Liver (tissue), 9 donors: ENCODE measurements around the gene SMPDL3A. TPM values are rescaled to one million over a fixed set of nuclear protein-coding genes. Genes with fewer than 3 reads are reported as not detected.
A peak's percentile ranks its signal among the peaks of the same experiment; 100 is the strongest.

Experiments used
- DNase-seq: peaks from one replicate; pipeline ENCODE4 v3.0.0-alpha.2; 2017; ENCODE audit warnings: low spot score
- H3K27ac ChIP-seq, 2 donors: one replicate each; pipeline ENCODE4 v1.7.0; 2013; ENCODE audit warnings: inconsistent platforms in 2 of 2, low read length in 2 of 2, control low read depth in 1 of 2, low read depth in 1 of 2, mild to moderate bottlenecking in 1 of 2
- H3K27me3 ChIP-seq, 4 donors: one replicate each; pipeline versions ENCODE4 v1.6.1 to v1.7.0; 2013; ENCODE audit warnings: low read length in 3 of 4, inconsistent platforms in 1 of 4, mild to moderate bottlenecking in 1 of 4, moderate library complexity in 1 of 4; ENCODE audit not compliant: control insufficient read depth in 4 of 4, insufficient read depth in 4 of 4
- H3K36me3 ChIP-seq, 4 donors: one replicate each; pipeline versions ENCODE4 v1.6.1 to v1.7.0; 2013; ENCODE audit warnings: low read length in 3 of 4, mild to moderate bottlenecking in 3 of 4, low read depth in 1 of 4, moderate library complexity in 1 of 4; ENCODE audit not compliant: control insufficient read depth in 4 of 4, insufficient read depth in 3 of 4
- H3K4me1 ChIP-seq, 4 donors: one replicate each; pipeline versions ENCODE4 v1.6.1 to v1.7.0; 2013; ENCODE audit warnings: low read length in 3 of 4, mild to moderate bottlenecking in 3 of 4, moderate library complexity in 1 of 4; ENCODE audit not compliant: control insufficient read depth in 4 of 4, insufficient read depth in 4 of 4
- H3K4me3 ChIP-seq, 3 donors: one replicate each; pipeline versions ENCODE4 v1.6.1 to v1.7.0; 2013; ENCODE audit warnings: low read length in 3 of 3, control low read depth in 1 of 3, low read depth in 1 of 3, mild to moderate bottlenecking in 1 of 3
- H3K9ac ChIP-seq, 2 donors: one replicate each; pipeline ENCODE4 v1.7.0; 2013; ENCODE audit warnings: low read length in 2 of 2, mild to moderate bottlenecking in 2 of 2, moderate library complexity in 2 of 2, control low read depth in 1 of 2, low read depth in 1 of 2
- H3K9me3 ChIP-seq, 4 donors: one replicate each; pipeline versions ENCODE4 v1.6.1 to v1.7.0; 2013; ENCODE audit warnings: low read length in 3 of 4; ENCODE audit not compliant: control insufficient read depth in 4 of 4
- FOXA2 ChIP-seq: IDR thresholded peaks from 2 replicates; pipeline ENCODE4 v1.6.1; 2016; ENCODE audit warnings: antibody characterized with exemption
- HNF4A ChIP-seq, 2 donors: conservative IDR thresholded peaks; 2 replicates each; pipeline ENCODE4 v1.6.1; 2016; ENCODE audit warnings: antibody characterized with exemption in 2 of 2, mild to moderate bottlenecking in 2 of 2
- NR2F2 ChIP-seq: IDR thresholded peaks from 2 replicates; pipeline ENCODE4 v1.6.1; 2016; ENCODE audit warnings: antibody characterized with exemption
- RAD21 ChIP-seq, 2 donors: IDR thresholded peaks; 2 replicates each; pipeline ENCODE4 v1.6.1; 2016; ENCODE audit warnings: antibody characterized with exemption in 2 of 2, mild to moderate bottlenecking in 2 of 2
- RXRA ChIP-seq, 2 donors: IDR thresholded peaks; 2 replicates each; pipeline ENCODE4 v1.6.1; 2017 to 2018; ENCODE audit warnings: antibody characterized with exemption in 2 of 2, mild to moderate bottlenecking in 1 of 2
- YY1 ChIP-seq: IDR thresholded peaks from 2 replicates; pipeline ENCODE4 v1.6.1; 2016; ENCODE audit warnings: antibody characterized with exemption, mild to moderate bottlenecking
- WGBS: extraction: QIAGEN DNeasy Blood & Tissue Kit; methylation state at CpG from one replicate; pipeline ENCODE4 v1.1.7; 2013; 5-methylcytosine and 5-hydroxymethylcytosine counted together
- polyA plus RNA-seq, 2 donors: library from polyadenylated mRNA; stranded (reverse) in 1 of 2; unstranded in 1 of 2; fragments of 200-250 nt in 1 of 2; fragments of >200 nt in 1 of 2; fragmentation: Nextera tagmentation in 1 of 2; extraction: Ambion mirVana in 1 of 2; gene quantifications; one replicate each; pipeline versions ENCODE4 v1.2.1 to v1.2.3, GENCODE V29; 2013 to 2015
- total RNA-seq, 2 donors: library from RNA; depleted of rRNA; stranded (reverse); fragments of >200 nt; gene quantifications; one replicate each; pipeline ENCODE4 v1.2.3, GENCODE V29; 2014
- TF ChIP-seq, protein P1 (sequence below): fragments of 150-350 bp; IDR thresholded peaks from 2 replicates; pipeline ENCODE4 v1.5.1; 2017; ENCODE audit warnings: improper control_type of control experiment, low read depth, low read length; ENCODE audit not compliant: missing input control
- TF ChIP-seq, protein P2 (sequence below): IDR thresholded peaks from 2 replicates; pipeline ENCODE4 v1.6.1; 2016; ENCODE audit warnings: antibody characterized with exemption
- TF ChIP-seq, protein P3 (sequence below): IDR thresholded peaks from 2 replicates; pipeline ENCODE4 v1.6.1; 2016; ENCODE audit warnings: antibody characterized with exemption
- donor health status: healthy.
- donor health status: healthy.
- donor health status: healthy.
- donor health status: healthy.
- donor health status: healthy.

The SMPDL3A gene
- total and polyA plus RNA-seq, 4 donors: 17.3 to 61.4 (median 32.3) TPM

DNA sequence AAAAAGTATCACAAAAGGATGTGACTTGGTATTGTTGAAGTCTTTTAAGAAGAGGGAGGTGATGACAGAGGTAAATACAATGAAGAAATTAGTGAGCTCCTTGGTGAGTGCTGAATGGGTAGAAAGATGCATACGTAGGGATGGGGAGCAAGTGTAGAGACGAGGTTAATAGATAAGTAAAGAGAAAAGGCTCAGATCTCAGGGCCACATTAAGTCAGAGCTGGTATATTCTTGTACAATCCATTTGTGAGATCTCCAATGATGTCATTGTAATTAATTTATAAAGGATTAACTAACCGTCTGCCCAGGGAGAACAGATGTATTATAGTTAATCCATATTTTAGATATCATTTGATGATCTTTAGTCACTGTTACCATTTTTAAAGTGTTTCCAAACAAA, 43.4 kb downstream of the SMPDL3A start (continued):
- TF ChIP-seq YY1: no peak

DNA sequence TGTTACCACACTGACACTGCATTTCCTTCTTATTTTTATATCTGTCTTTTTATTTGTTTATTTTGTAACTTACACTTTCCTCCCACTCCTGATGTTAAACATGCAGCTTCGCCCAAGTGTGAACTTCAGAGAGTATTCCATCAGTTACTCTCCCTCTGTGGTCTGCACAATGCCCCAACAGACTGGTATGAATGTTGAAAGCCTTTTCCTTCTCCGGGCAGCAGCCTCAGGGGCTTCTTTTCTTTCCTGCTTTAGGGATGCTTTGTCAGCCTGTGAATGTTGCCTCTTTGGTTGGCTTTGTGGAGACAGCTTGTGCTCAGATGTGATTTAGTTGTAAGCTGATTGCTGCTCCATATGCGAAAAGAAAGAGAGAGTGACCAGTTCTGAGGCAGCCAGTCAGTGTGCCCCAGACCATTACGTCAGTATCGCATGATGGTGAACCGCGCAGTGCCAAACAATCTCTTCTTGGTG, 44.0 kb downstream of the SMPDL3A start:
- no peaks in the 10 kb centered on the region for H3K36me3 ChIP-seq
- H3K9me3 ChIP-seq: no peaks in the 10 kb centered on the region
- H3K9ac ChIP-seq: no peak overlapping the region
- DNase-seq: no peak
- no peak overlapping the region for H3K27ac ChIP-seq
- no peak overlapping the region for H3K4me3 ChIP-seq
- TF ChIP-seq FOXA2: no peak
- TF ChIP-seq NR2F2: no peak
- TF ChIP-seq HNF4A (conservative IDR thresholded peaks at IDR 0.05): no peak
- WGBS: 94% methylated on average over 7 of the region's 7 CpGs
- H3K27me3 ChIP-seq: no peaks in the 10 kb centered on the region
- peaks cover 0 to 2% (median 0%) of the 10 kb centered on the region in 4 donors for H3K4me1 ChIP-seq

DNA sequence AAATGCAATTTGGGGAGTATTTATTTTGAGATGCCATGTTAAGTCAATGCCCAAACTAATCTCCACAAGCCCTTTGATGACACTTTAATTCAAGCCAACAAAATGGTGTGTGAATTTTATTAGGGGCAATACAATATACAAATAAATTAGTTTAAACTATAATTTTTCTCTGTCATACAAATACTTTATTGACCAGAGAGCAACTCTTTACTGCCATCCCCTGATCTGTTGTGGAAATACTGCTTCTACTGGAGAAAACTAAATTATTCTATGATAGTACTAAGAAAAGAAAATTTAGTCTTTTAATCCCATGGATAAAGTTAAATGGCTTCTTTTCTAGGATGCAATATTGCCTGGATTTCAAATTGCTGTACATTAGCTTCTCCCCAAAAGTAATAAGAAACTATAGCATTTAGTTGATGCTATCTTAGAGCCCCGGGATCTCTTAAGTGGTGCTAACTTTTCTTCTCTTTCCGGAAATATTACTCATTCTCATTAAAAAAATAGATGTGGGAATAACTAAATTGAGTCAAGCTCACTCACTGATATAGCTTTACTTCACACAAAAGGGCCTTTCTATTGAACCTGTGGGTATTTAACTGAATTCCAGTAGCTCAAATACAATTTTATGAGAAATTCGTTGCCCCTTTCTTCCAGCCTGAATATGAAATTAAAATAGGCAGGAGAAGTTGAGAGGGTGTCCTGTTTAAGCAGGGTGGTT, 49.2 kb downstream of the SMPDL3A start:
- Histone ChIP-seq H3K9ac (no peak overlapping the region), H3K4me1 (peaks cover 0 to 5% (median 0%) of the 10 kb centered on the region in 4 donors), H3K9me3 (no peaks in the 10 kb centered on the region), H3K27ac (no peak overlapping the region), H3K4me3 (no peak overlapping the region), H3K27me3 (no peaks in the 10 kb centered on the region), H3K36me3 (no peaks in the 10 kb centered on the region)
- TF ChIP-seq, protein P1, sequence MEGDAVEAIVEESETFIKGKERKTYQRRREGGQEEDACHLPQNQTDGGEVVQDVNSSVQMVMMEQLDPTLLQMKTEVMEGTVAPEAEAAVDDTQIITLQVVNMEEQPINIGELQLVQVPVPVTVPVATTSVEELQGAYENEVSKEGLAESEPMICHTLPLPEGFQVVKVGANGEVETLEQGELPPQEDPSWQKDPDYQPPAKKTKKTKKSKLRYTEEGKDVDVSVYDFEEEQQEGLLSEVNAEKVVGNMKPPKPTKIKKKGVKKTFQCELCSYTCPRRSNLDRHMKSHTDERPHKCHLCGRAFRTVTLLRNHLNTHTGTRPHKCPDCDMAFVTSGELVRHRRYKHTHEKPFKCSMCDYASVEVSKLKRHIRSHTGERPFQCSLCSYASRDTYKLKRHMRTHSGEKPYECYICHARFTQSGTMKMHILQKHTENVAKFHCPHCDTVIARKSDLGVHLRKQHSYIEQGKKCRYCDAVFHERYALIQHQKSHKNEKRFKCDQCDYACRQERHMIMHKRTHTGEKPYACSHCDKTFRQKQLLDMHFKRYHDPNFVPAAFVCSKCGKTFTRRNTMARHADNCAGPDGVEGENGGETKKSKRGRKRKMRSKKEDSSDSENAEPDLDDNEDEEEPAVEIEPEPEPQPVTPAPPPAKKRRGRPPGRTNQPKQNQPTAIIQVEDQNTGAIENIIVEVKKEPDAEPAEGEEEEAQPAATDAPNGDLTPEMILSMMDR: peak; percentile 45
- peak; percentile 81 for TF ChIP-seq RAD21 (IDR thresholded peaks at IDR 0.05)
- TF ChIP-seq, protein P2, sequence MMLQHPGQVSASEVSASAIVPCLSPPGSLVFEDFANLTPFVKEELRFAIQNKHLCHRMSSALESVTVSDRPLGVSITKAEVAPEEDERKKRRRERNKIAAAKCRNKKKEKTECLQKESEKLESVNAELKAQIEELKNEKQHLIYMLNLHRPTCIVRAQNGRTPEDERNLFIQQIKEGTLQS: no peak
- no peak for DNase-seq
- 89% methylated on average over 3 of the region's 3 CpGs for WGBS

DNA sequence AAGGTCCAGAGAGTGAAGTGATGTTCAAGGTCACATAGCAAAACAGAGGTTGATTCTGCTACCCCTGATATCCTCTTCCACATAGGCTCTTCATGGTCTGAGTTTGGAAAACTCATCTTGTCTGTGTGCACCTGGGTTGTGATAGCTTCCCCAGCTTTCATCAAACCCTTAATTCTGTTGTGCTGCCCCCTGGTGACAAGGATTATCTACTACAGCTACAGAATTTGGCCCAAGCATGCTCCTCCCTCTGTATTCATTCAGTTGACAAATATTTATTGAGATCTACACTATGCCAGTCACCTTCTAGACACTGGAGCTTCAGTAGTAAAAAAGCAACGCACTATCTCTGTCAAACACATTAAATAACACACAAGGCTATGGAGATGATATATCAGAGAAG, 50.4 kb downstream of the SMPDL3A start:
- no peaks in the 10 kb centered on the region for H3K27me3 ChIP-seq
- peak; percentile 61 for DNase-seq
- 0% methylated on average over 1 of the region's 1 CpG for WGBS
- peaks cover 0 to 5% (median 0%) of the 10 kb centered on the region in 4 donors for H3K4me1 ChIP-seq
- no peak overlapping the region for H3K4me3 ChIP-seq
- TF ChIP-seq RXRA (IDR thresholded peaks at IDR 0.05): no peak
- peak; percentile 88 to 94 for TF ChIP-seq RAD21 (IDR thresholded peaks at IDR 0.05)
- TF ChIP-seq, protein P1: peak; percentile 89
- TF ChIP-seq, protein P3, sequence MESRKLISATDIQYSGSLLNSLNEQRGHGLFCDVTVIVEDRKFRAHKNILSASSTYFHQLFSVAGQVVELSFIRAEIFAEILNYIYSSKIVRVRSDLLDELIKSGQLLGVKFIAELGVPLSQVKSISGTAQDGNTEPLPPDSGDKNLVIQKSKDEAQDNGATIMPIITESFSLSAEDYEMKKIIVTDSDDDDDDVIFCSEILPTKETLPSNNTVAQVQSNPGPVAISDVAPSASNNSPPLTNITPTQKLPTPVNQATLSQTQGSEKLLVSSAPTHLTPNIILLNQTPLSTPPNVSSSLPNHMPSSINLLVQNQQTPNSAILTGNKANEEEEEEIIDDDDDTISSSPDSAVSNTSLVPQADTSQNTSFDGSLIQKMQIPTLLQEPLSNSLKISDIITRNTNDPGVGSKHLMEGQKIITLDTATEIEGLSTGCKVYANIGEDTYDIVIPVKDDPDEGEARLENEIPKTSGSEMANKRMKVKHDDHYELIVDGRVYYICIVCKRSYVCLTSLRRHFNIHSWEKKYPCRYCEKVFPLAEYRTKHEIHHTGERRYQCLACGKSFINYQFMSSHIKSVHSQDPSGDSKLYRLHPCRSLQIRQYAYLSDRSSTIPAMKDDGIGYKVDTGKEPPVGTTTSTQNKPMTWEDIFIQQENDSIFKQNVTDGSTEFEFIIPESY: no peak
- no peak overlapping the region for H3K27ac ChIP-seq
- no peaks in the 10 kb centered on the region for H3K9me3 ChIP-seq
- H3K36me3 ChIP-seq: no peaks in the 10 kb centered on the region
- H3K9ac ChIP-seq: no peak overlapping the region
